OCI-LY7 (cell line): ENCODE data around the gene FRMD6.

Experiments
- EZH2phosphoT487 ChIP-seq: fragments of 200-600 bp; sonication (generic); IDR thresholded peaks from 2 replicates; pipeline ENCODE4 v1.6.1; 2018; ENCODE audit warnings: low read depth, borderline replicate concordance, mild to moderate bottlenecking, mixed run types, antibody characterized with exemption, low read length, moderate library complexity, mixed read lengths
- TF ChIP-seq, protein P1 (sequence below): fragments of 200-600 bp; sonication (generic); conservative IDR thresholded peaks from 2 replicates; pipeline ENCODE4 v1.5.1; 2014; ENCODE audit warnings: mild to moderate bottlenecking, antibody characterized with exemption, low read length, moderate library complexity, mixed read lengths

GRCh38 chr14:51613416-51613815 lies 38.3 kb upstream of the FRMD6 start:
- TF ChIP-seq, protein P1, sequence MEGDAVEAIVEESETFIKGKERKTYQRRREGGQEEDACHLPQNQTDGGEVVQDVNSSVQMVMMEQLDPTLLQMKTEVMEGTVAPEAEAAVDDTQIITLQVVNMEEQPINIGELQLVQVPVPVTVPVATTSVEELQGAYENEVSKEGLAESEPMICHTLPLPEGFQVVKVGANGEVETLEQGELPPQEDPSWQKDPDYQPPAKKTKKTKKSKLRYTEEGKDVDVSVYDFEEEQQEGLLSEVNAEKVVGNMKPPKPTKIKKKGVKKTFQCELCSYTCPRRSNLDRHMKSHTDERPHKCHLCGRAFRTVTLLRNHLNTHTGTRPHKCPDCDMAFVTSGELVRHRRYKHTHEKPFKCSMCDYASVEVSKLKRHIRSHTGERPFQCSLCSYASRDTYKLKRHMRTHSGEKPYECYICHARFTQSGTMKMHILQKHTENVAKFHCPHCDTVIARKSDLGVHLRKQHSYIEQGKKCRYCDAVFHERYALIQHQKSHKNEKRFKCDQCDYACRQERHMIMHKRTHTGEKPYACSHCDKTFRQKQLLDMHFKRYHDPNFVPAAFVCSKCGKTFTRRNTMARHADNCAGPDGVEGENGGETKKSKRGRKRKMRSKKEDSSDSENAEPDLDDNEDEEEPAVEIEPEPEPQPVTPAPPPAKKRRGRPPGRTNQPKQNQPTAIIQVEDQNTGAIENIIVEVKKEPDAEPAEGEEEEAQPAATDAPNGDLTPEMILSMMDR: no peak
- no peak for TF ChIP-seq EZH2phosphoT487
